NCI-H82 treated with DMSO at 0.1 percent for 48 hours (cell line): ENCODE data around the gene CFAP57.
A peak's percentile ranks its signal among the peaks of the same experiment; 100 is the strongest.

Experiments used
- DNase-seq: peaks from one replicate; lab custom pipeline; 2025; ENCODE audit not compliant: unreplicated experiment; lab: John Stamatoyannopoulos, UW

CFAP57 gene

DNA sequence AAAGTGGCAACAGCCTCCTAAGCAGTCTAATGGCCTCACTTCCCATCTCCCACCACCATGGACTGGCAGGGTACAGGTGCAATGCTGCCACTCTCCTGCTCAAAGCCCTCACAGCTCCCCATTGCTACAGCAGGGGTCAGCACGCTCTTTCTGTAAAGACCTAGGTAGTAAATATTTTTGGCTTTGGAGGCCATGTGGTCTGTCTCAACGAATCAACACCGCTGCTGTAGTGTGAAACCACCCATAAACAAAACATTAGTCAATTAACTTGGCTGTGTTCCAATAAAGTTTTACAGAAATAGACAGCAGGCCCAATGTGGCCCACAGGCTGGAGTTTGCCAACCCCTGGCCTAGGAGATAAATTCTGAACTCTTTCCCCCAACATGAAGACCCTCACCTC lies 53.0 kb downstream of the CFAP57 start:
- no peak for DNase-seq

DNA sequence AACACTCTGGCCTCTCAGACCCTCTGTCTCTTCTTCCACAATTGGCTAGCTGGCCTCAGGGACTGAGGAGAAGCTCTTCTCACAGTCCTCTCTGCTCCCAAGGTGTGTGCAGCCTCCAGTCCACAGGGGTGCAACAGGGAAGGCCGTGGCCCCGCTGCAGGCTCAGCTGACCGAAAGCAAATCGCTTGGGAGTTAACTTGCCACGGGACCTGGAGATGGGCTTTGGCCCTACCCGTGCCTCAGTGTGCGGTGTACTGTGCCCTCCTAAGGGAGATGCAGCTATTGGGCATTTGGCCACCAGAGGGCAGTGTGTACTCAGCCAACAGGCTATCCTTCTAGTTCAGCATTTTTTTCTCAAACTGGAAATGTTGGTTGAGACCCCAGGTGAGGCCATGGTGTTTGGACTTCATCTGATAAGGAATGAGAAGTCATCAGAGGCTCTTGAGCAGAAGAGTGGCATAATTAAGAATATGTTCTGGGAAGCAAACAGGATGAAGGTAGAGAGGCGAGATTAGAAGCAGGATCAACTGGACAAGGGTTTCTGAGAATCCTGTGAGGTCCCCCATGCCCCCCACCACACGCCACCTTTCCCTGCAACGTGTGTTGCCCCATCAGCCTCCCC lies 55.1 kb downstream of the CFAP57 start:
- DNase-seq: peak; percentile 41

DNA sequence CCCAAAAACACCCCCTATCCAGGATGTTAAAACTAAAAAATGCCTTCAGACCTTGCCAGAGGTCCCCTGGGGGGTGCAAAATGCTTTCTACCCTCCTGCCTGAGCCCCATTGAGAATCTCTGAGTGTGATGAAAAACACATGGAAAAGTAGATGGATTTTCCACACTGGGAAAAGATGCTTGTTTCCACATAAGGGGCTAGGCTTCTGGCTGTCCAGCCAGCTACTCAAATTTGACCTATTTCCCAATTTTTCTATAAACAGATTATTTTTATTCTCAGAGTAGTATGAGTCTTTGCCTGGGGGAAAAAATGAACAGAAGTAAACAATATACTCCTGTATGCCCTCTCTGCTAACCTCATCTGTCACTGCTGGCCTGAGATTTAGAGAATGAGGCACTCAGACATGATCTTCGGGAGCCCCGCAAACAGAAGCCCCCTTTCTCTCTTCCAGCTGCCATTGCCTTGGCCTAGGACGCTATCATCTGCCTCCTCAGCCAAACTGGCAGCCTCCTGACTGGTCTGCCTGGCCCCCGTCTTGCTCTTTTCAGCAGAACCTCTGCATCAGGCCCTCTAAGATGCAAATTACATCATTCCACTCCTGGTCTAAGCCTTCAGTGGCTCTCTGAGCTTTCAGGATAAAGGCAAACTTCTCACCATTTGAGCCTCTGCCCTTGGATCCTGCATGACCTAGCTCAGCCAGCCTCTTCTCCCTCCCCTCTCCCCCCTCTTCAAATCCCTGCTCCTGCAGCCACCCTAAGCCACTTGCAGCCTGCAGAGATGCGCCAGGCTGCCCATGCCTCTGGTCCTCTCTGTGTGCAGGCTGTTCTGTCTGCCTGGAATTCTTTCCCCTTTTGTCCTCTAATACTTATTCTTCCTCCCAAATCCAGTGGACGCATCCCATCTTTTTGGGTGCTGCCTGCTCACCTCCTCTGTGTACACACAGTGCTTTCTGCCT lies 58.0 kb downstream of the CFAP57 start:
- DNase-seq: no peak

DNA sequence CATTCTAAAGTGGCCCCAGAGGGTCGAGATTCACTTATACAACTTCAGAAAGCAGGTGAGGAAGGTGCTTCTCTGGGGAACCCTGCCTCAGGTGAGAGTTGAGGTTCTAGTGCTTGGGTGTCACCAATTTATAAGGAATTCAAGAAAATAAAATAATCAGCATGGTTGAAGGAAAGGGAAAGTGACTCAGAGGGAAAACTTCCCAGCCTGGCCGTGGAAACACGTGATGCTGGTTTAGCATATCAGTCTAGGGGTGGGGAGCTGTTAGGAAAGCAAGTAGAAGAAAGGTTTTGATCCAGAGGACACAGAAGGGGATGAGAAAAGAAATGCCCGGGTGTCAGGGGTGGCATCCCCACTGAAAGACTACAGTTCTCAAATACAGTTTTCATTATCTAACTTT lies 59.9 kb downstream of the CFAP57 start:
- DNase-seq: no peak

DNA sequence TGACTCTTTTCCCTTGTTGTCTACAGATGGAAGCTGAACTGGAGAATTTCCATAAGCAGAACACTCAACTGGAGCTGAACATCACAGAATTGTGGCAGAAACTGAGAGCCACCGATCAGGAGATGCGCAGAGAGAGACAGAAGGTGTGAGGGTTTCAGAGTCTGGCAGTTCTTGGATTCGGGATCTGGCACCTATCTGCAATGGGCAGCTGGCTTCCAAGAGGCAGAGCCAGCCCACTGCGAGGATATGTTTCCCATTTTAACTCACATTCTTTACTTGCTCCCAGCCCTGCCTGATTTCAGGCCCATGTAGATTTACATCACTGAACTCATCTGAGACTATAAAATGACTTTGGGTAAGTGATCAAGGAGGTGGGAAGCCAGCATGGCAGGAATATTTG lies 60.4 kb downstream of the CFAP57 start:
- no peak for DNase-seq

DNA sequence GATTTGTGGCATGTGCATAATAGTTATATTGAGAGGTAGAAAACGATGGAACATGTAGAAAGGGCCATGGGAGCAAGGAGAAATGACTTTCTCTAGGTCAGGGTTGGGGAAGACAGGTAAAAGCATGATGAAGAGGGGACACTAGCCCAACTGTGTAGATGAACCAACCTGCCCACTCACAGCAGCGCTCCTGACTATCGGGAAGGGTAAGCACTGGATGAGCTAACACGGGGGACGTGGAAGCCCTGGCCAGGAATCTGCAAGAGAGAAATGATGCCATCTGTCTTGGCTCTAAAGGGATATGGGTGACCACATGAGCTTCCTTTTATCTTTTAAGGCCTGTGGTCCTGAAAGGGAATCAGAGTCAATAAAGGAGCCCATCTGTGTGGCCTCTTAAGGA lies 61.5 kb downstream of the CFAP57 start:
- DNase-seq: no peak

DNA sequence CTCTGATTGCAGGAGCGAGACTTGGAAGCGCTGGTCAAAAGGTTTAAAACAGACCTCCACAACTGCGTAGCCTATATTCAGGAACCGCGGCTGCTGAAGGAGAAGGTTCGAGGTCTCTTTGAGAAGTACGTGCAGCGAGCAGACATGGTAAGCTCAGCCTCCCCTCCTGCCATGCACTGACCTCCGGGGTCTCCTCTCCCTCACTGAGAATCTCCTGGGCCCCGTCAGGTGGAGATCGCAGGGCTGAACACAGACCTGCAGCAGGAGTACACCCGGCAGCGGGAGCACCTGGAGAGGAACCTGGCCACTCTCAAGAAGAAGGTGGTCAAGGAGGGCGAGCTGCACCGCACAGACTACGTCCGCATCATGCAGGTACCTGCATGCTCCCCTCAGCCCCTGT lies 62.1 kb downstream of the CFAP57 start:
- no peak for DNase-seq

DNA sequence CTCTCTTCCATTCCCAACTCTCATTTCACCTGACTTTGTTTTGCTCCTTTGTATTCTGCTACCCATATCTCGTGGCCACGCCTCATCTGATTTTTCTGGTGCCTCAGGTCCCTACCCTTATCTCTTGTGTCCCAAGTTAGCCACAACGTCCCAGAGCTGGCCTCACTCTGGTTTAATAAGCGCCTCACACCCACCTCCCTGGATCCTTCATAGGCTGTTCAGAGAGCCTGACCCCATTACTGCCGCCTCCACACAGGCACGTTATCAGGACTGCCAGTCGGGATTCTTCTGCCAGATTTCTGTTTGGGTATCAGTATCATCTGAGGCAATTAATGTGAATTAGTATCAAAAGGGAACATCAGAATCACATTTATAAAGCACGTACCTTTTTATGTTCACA lies 62.9 kb downstream of the CFAP57 start:
- DNase-seq: no peak

DNA sequence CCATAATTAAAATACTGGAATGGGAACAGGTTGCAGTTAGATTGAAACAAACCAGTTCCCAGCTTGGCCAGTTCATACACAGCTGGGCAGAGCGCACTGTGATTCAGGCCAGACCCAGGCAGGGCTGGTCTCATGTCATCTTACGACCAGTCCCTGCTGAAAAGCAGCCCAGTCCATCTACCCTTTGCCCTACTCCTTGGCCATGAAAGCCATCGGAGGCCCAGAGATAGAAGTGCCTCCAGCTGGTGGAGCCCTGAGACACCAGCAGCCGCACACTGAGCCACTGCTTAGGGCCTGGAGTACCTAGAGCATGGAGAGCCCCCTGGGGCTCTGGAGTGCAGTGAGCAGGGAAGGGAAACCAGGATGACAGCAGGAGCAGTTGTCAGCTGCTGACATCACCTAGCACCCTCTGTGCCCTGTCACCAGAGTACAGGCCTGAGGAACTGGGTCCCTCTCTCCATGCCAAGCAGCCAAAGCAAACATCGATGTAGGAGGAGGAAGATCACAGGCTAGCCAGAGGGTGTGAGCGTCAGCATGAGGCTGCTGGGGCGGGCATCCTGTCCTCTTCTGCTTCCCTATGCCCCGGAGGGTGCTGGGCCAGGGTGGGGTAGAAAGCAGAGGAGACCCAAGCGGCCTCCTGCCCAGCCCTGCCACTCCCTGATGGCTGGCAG lies 63.5 kb downstream of the CFAP57 start:
- no peak for DNase-seq

DNA sequence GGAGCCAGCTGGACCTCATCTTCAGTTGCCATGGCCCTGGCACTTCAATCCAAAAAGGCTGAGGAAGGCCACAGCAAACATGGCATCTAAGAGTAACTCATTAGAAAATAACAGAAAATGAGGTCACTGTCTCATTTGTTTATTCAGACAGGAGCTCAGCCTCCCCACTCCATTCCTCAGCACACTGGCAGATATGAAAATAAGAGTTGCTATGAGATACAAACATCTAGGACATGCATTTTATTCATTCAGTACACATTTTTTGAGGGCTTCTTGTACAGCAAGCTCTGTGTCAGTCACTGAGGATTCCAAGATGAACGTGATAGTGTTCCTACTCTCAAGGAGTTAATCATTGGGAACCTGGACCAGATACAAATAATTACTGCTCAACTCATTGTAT lies 65.0 kb downstream of the CFAP57 start:
- no peak for DNase-seq

DNA sequence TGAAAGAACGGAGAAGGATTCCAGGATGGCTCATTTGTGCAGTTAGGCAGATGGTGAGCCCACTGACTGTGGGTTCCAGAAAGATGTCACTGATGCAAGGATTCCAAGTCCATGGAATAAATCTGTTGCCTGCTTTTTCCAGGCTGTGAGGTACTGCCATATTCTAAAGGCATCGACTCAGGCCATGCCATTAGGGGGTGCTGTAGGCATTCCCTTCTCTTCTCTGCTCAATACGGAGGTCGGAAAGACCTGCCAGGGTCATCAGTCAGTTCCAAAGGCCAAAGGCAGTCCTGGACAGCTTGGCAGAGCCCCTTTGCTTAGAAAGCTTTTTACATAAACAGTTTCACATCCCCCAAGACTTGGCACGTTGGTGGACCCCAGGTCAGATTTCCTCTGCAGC lies 66.0 kb downstream of the CFAP57 start:
- DNase-seq: peak; percentile 17

DNA sequence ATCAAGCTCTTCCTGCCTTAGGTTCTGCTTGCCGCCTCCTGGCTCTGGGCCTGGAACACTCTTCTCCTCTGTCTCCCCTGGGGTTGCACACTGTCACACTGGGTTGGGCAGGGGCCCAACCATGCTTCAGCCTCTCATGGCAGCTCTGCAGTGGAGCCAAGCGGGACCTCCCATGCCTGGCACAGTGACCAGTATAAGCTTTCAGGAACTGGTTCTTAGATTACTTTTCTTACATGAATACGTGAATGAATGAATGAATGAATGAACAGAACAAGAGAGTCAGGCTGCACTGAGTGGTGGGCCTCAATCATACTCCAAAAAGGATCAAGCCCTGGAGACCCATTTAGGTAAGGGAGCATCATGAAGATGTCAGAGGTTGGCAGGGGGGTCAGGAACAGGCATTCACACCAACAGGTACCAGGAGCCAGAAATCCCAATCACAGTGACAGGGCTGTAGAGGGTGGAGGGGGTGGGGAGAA lies 66.9 kb downstream of the CFAP57 start:
- DNase-seq: no peak

DNA sequence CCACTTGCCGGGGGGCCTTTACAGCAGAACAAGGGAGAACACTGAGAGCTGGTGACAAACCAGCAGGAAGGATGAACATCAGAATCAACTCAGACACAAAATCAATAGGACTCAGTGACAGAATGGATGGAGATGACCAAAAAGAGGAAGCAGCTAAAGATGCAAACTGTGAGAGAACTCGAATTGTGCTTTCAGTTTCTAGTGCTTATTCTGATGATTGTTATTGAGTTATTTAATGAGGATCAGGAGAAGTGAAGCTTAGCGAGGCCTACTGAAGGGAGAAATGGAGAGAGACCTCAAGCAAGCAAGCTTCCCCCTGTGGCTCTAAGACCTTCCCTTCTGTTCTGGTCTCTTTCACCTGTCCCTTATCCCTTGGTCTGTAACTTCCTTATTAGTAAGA lies 67.4 kb downstream of the CFAP57 start:
- DNase-seq: no peak

DNA sequence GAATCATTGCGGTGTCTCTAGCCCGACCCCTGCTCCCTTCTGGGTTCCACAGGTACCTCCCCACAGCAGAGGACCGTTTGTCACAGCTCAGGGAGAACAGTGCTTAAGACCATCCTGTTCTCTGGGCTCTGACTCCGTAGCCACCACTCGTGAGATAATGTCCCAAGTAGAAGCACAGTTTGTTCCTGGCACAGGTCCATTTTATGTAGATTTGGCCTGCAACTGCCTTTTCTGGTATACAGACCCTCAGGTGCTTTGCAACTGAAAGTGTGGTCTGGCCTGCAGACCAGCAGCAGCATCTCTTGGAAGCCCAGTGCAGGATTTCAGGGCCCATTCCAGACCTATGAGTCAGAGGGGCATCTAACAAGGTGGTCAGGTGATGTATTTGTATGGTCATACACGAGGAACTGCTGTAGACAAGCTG lies 69.3 kb downstream of the CFAP57 start:
- no peak for DNase-seq

DNA sequence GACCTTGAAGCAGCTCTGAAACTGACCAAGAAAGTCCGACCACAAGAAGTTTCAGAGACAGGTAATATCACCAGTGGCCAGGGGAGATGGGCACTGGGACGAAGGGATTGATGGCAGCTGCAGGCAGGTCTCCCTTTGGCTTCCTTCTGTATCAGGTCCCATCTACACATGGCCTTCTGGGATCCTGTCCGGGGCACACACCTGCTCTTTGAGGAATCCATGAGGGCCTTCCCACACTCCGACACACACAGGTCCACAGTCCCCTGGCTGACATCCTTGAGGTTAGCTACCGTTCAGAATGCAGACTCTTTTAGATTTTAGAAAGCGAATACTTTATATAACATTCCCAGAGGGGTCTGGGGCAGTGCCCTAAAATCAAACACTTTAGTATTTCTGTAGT lies 71.2 kb downstream of the CFAP57 start:
- DNase-seq: no peak

DNA sequence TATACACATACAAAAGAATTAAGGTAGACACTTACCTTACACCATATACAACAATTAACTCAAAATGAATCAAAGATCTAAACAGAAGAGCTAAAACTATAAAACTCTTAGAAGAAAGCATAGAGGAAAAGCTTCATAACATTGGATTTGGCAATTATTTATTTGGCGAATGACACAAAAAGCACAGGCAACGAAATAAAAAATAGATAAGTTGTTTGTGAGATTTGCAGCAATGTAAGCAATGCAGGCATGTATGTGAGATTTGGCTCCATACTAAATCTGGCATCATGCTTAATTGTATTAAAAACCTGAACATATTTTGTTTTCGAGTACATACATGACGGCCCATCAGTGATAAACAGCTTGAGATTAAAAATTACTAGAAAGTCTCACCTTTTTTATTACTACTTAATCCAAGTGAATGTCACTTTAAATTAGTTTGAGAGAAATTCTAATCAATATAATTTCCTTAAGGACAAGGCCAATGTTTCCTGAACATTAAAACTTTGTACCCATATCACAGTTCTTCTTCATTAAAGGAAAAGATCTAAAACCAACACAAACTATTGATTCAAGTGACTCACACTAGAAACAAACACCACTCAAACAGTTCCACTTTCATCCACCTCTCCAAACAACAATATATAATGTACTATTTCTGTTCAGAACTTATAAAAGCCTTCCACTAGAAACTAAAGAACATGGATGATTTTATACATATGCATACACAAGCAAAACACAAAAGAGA lies 74.5 kb downstream of the CFAP57 start:
- DNase-seq: no peak

DNA sequence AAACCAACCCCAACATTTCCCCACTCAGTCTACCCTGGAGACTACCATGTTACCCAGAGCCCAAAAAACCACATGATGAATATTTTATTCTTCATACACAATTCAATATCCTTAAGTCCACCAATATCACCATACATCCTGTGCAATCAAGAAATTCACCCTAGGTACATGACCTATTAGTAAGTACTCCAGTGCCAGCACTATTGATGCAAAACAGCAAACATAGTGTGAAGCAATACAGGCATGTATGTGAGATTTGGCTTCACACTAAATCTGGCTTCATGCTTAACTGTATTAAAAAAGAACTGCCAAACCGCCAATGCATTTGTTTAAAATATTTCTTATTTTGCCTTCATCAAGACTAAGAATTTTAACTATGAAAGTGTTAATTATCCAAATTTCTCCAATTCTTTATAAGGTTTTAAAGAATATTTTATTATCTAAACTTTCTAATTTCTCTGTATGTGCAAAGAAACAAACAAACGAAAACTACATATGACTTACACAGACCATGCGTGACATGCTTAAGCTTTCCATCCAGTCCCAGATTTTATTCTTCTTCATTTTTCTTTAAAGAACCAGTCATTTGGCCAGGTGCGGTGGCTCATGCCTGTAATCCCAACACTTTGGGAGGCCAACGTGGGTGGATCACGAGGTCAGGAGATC lies 75.3 kb downstream of the CFAP57 start:
- no peak for DNase-seq

DNA sequence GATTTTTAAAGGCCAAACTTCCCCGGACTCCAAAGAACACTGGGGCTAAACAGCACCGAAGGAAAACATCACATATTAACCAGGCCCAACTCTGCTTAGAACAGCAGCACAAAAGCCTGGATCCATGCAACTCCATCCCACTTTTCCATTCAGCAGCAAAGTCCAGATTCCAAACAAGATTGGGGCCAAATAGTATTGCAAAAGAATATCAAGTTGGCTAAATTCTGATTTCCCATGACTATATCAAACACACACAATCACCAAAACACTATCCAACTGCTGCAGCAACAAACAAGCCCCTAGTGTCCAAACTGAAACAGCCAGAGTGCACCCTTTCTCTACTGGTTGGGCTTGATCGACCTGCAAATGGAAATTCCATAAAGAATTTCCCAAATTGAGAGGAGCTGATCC lies 78.2 kb downstream of the CFAP57 start:
- DNase-seq: no peak

DNA sequence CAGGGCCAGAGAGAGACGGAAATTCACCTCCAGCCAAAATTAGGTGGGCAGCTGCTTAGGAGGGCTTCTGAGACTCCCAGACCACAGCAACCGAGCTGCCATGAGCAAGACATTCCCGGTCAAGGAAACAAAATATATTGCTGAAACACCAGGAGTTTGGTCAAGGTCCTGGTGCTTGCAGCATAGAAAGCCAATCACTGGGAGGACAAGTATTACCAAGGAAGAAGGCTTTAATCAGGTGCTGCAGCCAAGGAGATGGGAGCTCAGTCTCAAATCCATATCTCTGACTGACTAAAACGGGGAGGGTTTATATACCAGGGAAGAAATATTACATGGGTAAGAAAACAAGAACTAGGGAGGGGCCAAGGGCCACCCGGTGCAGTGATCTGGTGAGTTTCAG lies 78.9 kb downstream of the CFAP57 start:
- no peak for DNase-seq

DNA sequence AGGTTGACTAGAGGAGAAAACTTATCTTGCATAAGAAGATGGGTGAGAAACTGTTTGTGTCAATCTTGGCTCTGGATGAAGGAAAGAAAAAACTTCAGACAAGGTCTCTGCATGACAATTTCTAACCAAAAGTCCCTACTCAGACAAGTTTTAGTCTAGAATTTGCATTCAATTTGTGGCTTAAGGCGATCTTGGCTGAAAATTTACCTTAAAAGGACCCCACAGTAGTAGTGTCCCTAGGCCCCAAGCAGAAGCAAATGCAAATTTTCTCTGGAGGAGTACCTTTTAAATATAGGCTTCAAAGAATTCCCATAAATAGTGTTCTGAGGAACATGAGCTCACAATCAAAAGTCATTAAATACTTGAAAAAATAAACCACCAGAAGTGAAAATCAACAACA lies 80.1 kb downstream of the CFAP57 start:
- no peak for DNase-seq

DNA sequence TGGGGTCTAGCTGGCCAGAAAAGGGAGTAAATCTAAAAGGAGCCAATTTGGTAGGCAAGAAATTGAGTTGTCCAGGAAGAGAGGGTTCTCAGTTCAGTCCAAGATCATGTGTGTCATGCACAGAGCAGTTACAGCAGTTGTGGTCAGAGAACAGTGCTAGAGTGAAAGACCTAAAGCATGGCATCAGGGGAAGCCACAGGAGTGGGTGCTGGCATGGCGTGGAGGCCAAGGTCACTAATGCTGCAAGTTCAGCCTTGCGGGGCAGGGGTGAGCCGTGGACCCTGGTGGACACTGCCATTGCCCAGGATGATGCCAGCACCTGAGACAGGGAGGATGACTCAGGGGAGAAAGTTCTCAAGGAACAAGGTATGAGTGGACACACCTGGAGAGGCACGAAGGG lies 81.0 kb downstream of the CFAP57 start:
- no peak for DNase-seq
